GM21390 (cell line): ENCODE data around the gene TBPL2.
"Not testable (repeated sequence)": the region's sequence is repeated elsewhere in the genome, so short reads cannot be mapped to it uniquely, and the experiment has no call there.

Experiments used
- ATAC-seq: cut with Tn5 transposase; IDR thresholded peaks from one replicate; pipeline ENCODE4 v1.9.1; 2021; ENCODE audit not compliant: unreplicated experiment

TBPL2 gene

DNA sequence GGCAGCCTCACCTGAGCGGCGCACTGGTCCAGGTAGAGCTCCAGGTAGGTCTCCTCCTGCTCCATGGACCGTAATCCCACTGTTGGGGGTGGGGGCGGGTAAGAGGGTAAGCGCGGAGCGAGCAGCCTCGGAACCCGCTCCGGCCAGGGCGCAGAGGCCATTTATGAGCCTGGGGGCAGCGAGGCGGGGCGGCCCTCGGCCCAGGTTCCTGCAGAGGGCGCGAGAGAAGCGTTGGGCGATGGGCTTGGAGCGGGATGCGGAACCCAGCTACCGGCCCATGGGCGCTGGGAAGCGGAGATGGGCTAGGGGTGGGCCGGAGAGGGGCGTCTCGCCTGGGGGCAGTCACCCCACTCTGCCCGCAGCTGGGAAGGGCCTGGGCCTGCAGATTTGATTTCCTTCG lies at the start of gene TBPL2:
Gene TBPL2 (minus strand): TSS at position 232 of the 400 bp plus-strand sequence. CDS start 167 bp downstream, at position 65.
- no peak for ATAC-seq

DNA sequence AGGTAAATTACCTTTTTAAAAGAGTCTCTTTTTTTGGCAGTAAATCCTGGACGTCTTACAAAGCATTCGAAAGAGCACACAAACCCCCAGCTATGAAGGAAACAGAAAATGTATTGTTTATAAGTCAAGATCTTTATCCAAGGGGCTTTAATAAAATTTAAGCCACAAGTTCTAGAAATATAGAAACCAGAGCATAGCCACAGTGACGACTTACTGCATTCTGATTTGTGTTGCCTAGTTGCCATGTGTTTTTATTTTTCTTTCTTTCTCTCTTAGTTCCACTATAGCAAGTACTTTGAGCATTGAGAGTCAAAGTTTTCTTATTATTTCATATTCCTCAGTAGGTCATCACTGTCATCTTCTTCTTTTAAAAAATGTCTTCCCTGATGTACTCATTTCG lies 47.8 kb upstream of the TBPL2 start:
- ATAC-seq: no peak

DNA sequence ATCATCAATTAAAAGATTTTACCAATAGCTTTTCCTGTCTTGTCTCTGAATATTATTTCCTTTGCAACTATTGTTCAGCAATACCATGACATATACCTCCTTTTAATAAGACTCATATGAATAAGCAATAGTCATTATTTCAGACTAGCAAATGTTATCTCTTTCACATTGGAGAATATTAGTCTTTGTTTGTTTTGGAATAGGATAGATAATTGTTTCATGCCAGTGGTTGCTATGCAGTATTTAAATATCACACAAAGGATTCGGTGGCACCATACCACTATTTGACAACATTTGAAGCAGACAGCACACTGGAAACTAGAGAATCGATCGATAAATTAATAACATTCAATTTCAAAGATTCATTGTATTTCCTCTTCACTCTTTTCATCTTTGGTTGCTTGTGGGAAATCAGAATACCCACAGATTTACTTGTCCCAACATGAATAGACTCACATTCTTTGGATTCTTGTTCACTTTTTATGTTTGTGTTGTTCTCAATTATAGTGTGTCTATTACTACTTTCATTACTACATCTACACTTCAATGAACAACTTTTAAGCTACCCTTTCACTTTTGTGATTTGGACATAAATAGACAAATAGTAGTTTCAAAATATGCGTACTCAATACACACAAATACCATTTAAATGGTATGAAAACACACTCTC lies 42.7 kb upstream of the TBPL2 start:
- ATAC-seq: no peak

DNA sequence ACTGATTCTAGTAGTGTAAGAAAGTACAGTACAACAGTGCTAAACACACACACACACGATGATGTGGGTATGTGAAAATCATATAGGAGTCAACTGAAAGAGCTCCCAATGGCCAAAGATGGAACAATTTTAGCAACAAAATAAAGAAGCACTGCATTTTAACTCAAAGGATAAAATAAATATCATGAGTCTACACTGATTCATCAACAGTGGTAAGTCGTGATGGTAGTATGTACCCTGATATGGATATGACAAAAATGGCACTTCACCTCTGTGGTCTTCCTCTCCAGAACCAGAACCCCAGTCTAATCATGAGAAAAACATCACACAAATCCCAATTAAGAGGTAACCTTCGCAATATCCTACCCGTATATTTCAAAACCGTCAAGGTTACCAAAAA lies 41.4 kb upstream of the TBPL2 start:
- ATAC-seq: no peak

DNA sequence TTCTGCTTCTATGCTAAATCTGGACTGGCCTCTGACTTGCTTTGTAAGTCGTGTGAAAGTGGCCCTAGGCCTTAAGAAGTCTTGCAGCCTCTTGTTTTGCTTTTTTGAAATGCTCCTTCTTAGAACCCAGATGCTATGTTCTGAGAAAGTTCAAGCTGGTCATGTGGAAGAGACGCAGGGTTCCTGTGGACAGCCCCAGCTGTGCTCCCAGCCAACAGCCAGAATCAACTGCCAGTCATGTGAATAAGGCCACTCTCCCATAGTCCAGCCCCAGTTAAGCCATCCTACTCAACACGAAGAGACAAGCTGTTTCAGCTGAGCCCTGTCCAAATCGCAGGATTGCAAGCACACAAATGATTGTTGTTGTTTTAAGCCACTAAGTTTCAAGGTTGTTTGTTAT lies 37.3 kb upstream of the TBPL2 start:
- no peak for ATAC-seq

DNA sequence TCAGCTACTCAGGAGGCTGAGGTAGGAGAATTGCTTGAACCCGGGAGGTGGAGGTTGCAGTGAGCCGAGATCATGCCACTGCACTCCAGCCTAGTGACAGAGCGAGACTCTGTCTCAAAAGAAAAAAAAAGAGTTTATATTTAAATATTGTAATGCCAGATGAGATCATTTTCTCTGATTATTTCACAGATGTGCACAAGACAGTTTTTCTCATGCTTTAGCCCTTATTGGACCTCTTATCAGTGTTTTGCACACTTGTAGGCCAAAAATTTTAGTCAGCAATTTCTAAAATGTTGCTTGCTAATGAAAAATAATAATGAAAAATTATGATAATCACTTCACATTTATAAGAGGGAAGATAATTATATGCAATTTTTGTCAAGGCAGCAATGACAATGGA lies 36.0 kb upstream of the TBPL2 start:
- not testable (repeated sequence) for ATAC-seq

DNA sequence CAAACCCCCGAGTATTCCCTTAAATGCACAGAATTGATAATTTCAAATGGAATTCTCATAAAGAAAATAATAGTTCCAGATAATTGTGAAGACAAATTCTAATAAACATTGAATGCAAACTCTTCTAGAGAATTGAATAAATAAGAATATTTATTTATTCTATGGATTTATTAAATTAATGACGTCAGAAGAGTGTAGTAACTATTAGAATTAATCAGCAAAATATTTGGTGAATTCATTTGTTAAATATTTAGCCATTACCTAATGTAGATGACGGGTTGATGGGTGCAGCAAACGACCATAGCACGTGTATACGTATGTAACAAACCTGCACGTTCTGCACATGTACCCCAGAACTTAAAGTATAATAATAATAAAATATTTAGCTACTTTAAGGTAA lies 33.4 kb upstream of the TBPL2 start:
- ATAC-seq: no peak

DNA sequence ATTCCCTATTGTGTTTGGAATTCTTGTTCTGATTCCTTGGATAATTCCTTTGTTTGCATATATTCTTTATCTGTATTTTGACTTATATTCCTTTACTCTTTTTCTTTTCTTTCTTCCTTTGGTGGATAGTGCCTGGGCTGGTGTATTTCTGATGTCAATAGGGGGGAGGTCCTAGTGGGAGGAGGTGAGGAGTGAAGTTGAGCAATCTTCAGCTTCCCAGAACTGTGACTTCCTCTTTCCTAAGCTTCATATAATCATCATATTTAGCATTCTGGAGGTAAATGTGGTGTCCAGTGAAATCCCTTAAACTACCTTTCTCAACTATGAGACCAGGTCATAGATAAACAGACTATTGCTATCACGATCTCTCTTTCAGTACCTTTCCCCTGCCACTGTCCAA lies 29.6 kb upstream of the TBPL2 start:
- no peak for ATAC-seq

DNA sequence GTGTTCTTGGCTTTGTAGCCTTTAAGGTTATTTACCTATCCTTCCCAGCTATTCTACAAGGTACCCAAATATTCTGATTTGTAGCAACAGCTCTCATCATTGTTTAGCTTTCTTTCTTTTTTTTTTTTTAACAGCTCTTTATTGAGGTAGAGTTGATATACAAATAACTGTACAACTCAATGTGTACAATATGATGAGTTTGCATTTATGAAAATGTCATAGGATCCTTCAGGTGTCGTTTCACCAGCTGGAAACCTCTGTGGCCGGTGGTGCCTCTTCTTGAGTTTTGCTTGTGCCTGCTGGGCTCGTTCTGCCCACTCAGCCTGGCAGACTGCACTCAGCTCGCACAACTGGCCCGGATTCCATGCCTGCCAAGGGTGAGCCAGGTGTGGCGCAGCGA lies 26.9 kb upstream of the TBPL2 start:
- no peak for ATAC-seq

DNA sequence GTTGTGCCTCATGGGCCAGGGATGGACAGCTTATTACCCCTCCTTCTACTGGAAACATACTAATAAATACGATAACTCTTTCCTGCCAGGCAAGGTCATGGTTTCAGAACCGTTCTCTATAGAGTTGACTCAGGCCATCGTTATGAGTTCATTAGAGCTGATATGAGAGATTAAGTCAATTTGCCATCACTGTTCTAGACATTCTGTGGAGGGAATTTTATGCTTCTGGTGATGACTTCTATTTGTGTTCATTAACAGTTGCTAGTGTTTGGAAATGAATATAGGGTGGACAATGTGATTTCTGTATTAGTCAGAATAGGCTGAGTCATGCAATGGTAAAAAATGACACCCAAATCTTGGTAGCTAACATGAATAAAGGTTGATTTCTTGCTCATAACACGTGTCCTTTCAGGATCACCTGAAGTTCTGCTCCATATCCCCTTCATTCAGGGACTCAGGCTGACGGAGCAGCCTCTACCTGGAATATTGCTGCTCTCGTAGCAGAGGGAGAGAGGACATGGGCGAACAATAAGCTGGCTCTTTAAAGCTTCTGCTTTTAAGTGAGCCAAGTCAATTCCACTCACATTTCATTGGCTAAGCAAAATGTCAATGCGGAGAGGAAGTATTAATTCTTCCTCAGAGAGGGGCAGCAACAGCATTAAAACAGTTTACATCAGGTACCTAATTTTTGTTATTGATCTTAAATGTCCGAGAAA lies 18.5 kb upstream of the TBPL2 start:
- peak; percentile 79 for ATAC-seq

DNA sequence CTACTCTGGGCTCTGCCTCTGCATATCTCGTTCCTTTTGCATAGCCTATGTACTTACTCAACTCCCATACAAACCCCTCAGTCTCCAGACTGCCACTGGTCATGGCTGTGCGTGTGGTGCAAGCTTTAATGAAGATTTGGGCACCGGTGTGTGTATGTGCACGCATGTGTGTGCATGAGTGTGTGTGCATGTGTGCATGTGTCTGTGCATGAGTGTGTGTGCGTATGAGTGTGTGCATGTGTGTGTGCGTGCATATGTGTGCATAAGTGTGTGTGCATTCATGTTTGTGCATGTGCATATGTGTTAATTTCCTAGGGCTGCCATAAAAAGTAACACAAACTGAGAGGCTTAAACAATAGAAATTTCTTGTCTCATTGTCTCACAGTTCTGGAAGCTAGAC lies 17.1 kb upstream of the TBPL2 start:
- no peak for ATAC-seq

DNA sequence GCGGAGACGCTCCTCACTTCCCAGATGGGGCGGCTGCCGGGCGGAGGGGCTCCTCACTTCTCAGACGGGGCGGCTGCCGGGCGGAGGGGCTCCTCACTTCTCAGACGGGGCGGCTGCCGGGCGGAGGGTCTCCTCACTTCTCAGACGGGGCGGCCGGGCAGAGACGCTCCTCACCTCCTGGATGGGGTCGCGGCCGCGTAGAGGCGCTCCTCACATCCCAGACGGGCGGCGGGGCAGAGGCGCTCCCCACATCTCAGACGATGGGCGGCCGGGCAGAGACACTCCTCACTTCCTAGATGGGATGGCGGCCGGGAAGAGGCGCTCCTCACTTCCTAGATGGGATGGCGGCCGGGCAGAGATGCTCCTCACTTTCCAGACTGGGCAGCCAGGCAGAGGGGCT lies 16.0 kb upstream of the TBPL2 start:
- not testable (repeated sequence) for ATAC-seq

DNA sequence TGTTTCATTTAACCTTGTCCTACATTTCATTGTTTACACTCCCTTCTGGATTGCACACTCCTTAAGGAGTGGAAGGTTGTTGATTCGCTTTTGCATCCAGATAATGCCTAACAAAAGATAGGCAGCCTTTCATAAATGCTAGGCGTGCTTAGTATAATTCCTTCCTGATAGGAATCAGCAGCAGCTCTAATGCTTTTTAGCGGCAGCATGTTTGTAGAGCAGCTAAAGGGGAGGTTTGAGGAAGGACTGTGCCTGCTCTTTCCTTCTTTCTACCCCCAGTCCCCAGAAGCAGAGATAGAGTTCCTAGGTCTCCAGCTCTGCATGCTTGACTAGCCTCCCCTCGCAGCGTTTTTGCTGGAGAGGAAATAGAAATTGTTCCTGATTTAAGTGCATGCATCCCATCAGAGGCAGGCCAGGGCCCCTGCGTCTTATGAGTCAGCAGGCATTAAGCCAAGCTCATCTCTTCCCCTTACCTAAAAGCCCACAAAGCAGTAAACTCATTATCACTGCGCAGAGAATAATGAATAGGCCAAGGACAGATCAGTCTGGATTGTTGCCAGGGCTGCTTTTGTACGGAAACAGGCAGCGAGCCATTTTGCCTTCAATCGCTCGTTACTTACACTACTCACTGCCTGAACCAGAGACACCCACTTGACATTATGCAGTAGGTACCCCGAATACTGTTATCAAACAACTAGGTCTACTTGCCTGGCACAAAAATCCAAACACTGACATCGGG lies 14.0 kb upstream of the TBPL2 start:
- ATAC-seq: no peak

DNA sequence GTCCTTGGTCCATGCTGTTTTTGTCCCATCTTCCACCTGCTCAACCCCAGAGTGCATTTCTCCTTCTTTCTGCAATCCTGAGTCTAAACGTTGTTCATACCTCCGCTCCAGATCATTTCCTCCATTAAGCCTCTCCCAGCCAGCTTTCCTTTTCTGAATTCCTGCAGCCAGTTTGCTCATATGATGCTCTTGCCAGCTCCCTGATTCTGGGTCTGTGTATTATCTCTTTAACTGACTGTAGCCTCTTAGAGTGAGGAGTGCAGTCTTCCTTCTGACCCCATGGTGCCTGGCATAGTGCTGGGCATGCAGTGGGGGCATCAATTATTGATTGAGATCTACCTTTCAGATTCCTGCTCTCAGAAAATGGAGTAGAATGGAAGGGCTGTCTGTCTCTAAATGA lies 11.5 kb upstream of the TBPL2 start:
- ATAC-seq: no peak

DNA sequence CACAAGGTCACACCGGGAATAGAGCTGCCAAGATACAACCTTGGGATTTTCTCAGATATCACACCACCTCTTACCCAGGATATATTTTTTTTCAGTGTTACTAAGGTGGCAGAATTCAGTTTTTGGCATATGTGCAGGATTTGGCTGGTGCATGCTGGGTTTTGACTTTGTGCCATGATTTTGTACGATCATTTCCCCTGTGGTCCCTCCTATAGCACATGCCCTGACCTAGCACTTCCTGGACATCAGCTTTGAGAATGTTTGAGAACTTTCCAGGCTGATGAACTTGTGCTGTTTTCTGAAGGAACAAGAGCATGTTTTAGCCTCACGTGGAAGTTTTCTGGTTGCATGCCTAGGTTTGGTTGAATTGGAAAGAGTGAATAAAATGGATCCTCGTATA lies 11.0 kb upstream of the TBPL2 start:
- no peak for ATAC-seq

DNA sequence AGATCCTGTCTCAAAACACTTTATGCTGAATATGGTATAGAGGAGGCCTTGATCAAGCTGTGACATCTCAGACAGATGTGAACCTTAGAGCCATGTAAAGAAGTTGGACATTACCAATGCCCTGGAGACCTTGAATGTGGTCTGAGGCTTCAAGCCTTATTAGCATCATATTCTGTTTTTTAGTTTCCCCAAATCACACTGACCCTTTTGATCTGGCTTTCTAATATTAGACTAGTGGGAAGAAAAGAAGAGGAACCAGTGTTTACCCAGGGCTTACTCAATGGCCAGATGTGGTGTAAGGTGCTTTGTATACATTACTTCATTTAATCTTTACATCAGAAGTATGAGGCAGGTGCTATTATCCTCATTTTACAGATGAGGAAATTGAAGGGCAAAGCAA lies 10.6 kb upstream of the TBPL2 start:
- no peak for ATAC-seq

DNA sequence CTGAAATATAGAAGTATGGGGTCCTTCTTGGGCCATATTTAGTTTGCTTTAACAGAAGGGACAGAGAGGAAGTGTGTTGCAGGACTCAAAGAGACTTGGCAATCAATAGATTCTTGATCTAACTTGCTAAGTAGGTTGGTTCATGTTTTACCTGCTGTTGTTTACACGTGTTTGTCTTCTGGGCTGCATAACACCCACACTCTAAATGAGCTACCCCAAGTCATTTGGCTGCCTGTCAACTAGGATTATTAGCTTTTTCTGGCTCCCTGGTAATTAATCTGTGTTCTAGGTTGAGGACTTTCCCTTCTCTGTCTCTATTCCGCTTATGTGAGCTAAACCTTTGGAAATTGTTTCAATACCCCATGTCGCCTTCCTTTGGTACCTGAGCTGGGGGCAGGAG lies 10.1 kb upstream of the TBPL2 start:
- no peak for ATAC-seq

DNA sequence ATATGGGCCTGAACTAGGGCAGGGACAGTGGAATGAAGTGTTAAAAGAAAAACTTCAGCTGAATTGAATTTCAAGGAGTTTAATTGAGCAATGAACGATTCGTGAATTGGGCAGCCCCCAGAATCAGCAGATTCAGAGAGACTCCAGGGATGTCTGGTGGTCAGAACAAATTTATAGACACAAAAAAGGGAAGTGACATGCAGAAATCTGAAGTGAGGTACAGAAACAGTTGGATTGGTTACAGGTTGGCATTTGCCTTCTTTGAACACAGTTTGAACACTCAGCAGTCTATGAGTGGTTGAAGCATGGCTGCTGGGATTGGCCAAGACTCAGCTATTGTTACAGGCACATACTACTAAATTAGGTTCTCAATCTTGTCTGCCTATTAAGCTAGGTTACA lies 9.7 kb upstream of the TBPL2 start:
- no peak for ATAC-seq

DNA sequence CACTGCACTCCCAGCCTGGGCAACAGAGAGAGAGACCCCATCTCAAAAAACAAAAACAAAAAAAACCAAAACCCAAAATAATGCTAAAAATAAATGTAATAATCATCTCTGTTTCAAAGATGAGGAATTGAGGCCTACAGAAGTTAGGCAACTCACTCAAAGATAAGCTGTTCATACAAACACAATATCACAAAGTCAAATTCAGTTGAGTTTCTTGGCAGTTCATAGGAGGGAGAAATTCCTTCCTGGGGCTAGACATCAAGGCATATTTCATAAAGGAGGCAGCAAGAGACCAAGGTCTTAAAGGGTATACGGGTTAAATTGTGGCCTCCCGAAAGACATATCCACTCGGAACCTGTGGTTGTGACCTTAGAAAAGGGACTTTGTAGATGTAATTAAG lies 8.7 kb upstream of the TBPL2 start:
- no peak for ATAC-seq

DNA sequence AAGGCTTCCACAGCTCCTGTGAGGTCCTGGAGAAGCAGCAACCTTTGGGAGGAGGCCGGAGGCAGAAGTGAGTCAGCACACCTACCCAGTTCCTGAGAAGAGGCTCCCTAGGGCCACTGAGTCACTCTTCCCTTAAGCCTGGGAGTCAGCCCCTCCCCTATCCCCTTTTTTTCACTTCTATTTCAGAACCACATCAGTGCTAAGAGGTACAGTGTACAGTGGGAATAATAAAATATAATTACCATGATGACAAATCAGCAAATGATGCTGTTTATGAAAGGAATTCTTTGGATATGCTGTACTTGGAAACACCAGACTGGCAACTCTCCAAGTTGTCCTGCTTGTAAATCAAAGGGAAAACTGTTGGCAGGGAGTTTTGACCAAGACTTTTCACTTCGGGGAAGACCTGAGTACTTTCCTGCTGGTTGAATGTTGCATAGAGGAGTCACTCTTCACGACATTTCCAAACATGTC lies 7.8 kb upstream of the TBPL2 start:
- ATAC-seq: no peak

DNA sequence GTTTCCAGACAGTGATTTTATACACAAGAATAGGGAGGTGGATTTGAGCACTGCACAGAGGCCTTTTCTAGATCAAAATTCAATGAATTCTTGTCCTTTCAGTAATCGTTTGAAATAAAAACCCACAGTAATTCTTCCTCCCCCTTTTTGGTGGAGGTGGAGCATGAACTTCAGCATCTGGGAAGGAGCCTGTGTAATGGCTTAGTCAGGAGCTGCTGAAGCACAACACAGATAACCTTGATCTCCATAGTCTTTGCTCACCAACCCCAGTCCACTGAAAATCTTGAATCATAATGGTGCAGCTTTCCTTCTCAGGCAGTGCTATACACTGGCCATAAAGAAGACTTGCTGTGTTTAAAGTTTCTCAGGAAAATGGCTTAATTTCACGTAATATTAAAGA lies 6.4 kb upstream of the TBPL2 start:
- ATAC-seq: no peak

DNA sequence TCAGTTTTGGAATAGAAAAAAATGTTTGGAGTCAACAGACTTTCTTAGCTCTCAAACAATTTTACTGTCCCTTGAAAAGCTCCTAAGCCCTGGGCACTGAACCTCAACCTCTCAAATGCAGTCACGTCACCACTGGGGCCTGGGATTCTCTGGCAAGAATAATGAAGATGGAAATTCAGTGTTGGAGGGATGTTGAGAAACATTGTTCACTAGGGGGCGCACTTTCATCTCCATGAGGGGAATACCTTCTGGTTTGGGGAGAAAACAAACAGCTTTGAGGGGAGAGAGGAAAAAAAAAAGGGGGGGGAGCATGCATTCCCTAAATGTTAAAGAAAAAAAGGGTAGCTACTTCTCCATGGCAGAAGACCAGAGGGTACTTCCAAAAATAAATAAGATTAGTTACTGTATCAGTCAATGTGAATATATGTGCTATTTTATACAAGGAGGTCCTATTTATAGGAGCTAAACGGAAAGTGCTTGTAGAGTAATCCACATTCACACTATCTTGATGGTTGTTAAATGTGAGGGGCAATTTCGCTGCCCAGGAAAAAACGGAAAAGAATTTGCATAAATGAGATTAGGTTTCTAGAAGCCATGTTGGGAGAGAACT lies 5.8 kb upstream of the TBPL2 start:
- no peak for ATAC-seq
